A673 (cell line): ENCODE results near the gene TNFAIP3.

Source experiments
- EZH2 ChIP-seq: fragments of 200-600 bp; sonication (generic); IDR thresholded peaks from 2 replicates; pipeline ENCODE4 v1.6.1; 2017; ENCODE audit warnings: borderline replicate concordance, low read depth, mild to moderate bottlenecking, mixed read lengths, antibody characterized with exemption, low read length; ENCODE audit not compliant: poor library complexity, severe bottlenecking
- TF ChIP-seq, protein P1 (sequence below): fragments of 300-800, 200-600 bp; sonication (generic); conservative IDR thresholded peaks from 2 replicates; pipeline ENCODE4 v1.5.1; 2017; ENCODE audit warnings: low read depth, mild to moderate bottlenecking, antibody characterized with exemption, low read length, moderate library complexity, mixed read lengths

DNA sequence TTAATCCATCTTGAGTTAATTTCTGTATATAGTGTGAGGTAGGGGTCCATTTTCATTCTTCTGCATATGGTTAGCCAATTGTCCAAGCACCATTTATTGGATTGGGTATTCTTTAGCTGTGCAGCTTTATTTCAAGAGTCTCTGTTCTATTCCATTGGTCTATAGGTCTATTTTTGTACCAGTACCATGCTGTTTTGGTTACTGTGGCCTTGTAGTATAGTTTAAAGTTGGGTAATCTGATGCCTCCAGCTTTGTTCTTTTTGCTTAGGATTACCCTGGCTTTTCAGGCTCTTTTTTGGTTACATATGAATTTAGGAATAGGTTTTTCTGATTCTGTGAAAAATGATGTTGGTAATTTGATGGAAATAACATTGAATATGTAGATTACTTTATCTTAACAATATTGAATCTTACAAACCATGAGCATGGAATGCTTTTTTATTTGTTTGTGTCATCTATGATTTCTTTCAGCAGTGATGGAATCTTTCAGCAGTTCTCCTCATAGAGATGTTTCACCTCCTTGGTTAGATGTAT lies 47.0 kb downstream of the TNFAIP3 start:
- TF ChIP-seq, protein P1, sequence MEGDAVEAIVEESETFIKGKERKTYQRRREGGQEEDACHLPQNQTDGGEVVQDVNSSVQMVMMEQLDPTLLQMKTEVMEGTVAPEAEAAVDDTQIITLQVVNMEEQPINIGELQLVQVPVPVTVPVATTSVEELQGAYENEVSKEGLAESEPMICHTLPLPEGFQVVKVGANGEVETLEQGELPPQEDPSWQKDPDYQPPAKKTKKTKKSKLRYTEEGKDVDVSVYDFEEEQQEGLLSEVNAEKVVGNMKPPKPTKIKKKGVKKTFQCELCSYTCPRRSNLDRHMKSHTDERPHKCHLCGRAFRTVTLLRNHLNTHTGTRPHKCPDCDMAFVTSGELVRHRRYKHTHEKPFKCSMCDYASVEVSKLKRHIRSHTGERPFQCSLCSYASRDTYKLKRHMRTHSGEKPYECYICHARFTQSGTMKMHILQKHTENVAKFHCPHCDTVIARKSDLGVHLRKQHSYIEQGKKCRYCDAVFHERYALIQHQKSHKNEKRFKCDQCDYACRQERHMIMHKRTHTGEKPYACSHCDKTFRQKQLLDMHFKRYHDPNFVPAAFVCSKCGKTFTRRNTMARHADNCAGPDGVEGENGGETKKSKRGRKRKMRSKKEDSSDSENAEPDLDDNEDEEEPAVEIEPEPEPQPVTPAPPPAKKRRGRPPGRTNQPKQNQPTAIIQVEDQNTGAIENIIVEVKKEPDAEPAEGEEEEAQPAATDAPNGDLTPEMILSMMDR: no peak
- no peak for TF ChIP-seq EZH2
